Neural progenitor cell (in vitro differentiated cells): ENCODE results near the gene LRP1B. TPM values are rescaled to one million over a fixed set of nuclear protein-coding genes. Genes with fewer than 3 reads are reported as not detected.

Source experiments
- DNase-seq: peaks from one replicate; pipeline ENCODE4 v3.0.0-alpha.2; 2016; ENCODE audit warnings: low spot score
- H2AFZ ChIP-seq: fragments of 200-600 bp; sonication (generic); replicated peaks from 2 replicates; pipeline ENCODE4 v1.6.1; 2016; ENCODE audit warnings: antibody characterized with exemption
- H3F3A ChIP-seq: fragments of 200-600 bp; sonication (generic); 2 replicates; pipeline ENCODE4 v1.6.1; 2016; ENCODE audit warnings: antibody characterized with exemption, low read depth
- H3K27ac ChIP-seq: fragments of 200-600 bp; sonication (generic); 2 replicates; pipeline ENCODE4 v1.5.1; 2016; ENCODE audit warnings: mild to moderate bottlenecking
- H3K27me3 ChIP-seq: fragments of 200-600 bp; sonication (generic); 2 replicates; pipeline ENCODE4 v1.6.1; 2016; ENCODE audit warnings: mild to moderate bottlenecking, moderate library complexity
- H3K36me3 ChIP-seq: fragments of 200-600 bp; sonication (generic); 2 replicates; pipeline ENCODE4 v1.5.1; 2016
- H3K4me1 ChIP-seq: fragments of 200-600 bp; sonication (generic); 2 replicates; pipeline ENCODE4 v1.6.1; 2016; ENCODE audit warnings: mixed run types
- H3K4me2 ChIP-seq: fragments of 200-600 bp; sonication (generic); 2 replicates; pipeline ENCODE4 v1.6.1; 2016
- H3K4me3 ChIP-seq: fragments of 200-600 bp; sonication (generic); 2 replicates; pipeline ENCODE4 v1.5.1; 2016
- H3K79me2 ChIP-seq: fragments of 200-600 bp; sonication (generic); 2 replicates; pipeline ENCODE4 v1.6.1; 2016; ENCODE audit warnings: low read depth
- H3K9ac ChIP-seq: fragments of 200-600 bp; sonication (generic); 2 replicates; pipeline ENCODE4 v1.6.1; 2016
- H3K9me3 ChIP-seq: fragments of 200-600 bp; sonication (generic); 2 replicates; pipeline ENCODE4 v1.5.1; 2016; ENCODE audit warnings: low read depth
- H4K20me1 ChIP-seq: fragments of 200-600 bp; sonication (generic); 2 replicates; pipeline ENCODE4 v1.6.1; 2016; ENCODE audit warnings: low read depth
- H3K27ac Mint-ChIP-seq: 3 replicates; pipeline ENCODE4 v1.8.0; 2021; ENCODE audit warnings: mixed read lengths
- H3K27me3 Mint-ChIP-seq: 2 replicates; pipeline ENCODE4 v1.8.0; 2022; ENCODE audit warnings: low read depth, mild to moderate bottlenecking, inconsistent platforms, moderate library complexity, mixed read lengths; ENCODE audit not compliant: insufficient read depth
- H3K36me3 Mint-ChIP-seq: 3 replicates; pipeline ENCODE4 v1.8.0; 2021; ENCODE audit warnings: mixed read lengths
- H3K4me1 Mint-ChIP-seq: 3 replicates; pipeline ENCODE4 v1.8.0; 2021; ENCODE audit warnings: mixed read lengths
- H3K4me3 Mint-ChIP-seq: 3 replicates; pipeline ENCODE4 v1.8.0; 2021; ENCODE audit warnings: mild to moderate bottlenecking, moderate library complexity, mixed read lengths
- H3K9me3 Mint-ChIP-seq: 3 replicates; pipeline ENCODE4 v1.8.0; 2020; ENCODE audit warnings: mixed read lengths
- CTCF ChIP-seq: fragments of 200-600 bp; sonication (generic); IDR thresholded peaks from 2 replicates; pipeline ENCODE4 v1.5.1; 2017; ENCODE audit warnings: antibody characterized with exemption, mild to moderate bottlenecking
- EZH2 ChIP-seq: fragments of 200-600 bp; sonication (generic); IDR thresholded peaks from 2 replicates; pipeline ENCODE4 v1.6.1; 2017; ENCODE audit warnings: antibody characterized with exemption, mild to moderate bottlenecking, moderate library complexity
- EZH2phosphoT487 ChIP-seq: fragments of 200-600 bp; sonication (generic); IDR thresholded peaks from 2 replicates; pipeline ENCODE4 v1.6.1; 2017; ENCODE audit warnings: antibody characterized with exemption
- total RNA-seq: library from RNA; depleted of rRNA; stranded (reverse); fragments of >200 nt; gene quantifications from 2 replicates; pipeline ENCODE4 v1.2.3, GENCODE V29; 2015; ENCODE audit warnings: low replicate concordance

The LRP1B gene
- total RNA-seq, 1 donor from 2014 or later: not detected

DNA sequence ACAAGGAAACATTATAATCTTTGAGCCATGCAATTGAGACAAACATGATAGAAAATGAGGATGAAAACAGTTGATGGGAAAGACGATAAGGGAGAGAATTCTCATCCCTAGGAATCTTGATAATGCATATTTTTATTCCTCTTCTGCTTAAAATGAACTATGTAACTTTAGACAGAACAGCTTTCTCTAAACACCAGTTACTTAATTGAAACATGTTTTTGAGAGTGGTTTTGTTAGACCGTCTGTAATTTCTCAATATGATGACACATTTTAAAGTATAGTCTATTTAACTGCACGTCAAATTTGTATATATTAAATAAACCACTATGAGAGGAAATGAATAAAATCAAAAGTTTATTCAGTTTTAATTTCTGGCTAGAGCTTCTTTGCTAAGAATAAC lies 1896.7 kb downstream of the LRP1B start:
- TF ChIP-seq EZH2: no peak
- no peak for TF ChIP-seq EZH2phosphoT487
- TF ChIP-seq CTCF: no peak
- no peaks in the 10 kb centered on the region for H3K4me1 ChIP-seq
- no peaks in the 10 kb centered on the region for H3K36me3 ChIP-seq
- DNase-seq: no peak
- no peak overlapping the region for H3K27ac Mint-ChIP-seq
- H3K4me3 Mint-ChIP-seq: no peak overlapping the region
- H3K9me3 ChIP-seq: no peaks in the 10 kb centered on the region
- H2AFZ ChIP-seq: no peak overlapping the region
- no peaks in the 10 kb centered on the region for H3K27me3 Mint-ChIP-seq
- H3K27ac ChIP-seq: no peak overlapping the region
- no peak overlapping the region for H3K4me3 ChIP-seq
- no peaks in the 10 kb centered on the region for H3K79me2 ChIP-seq
- H3K4me2 ChIP-seq: no peak overlapping the region
- no peaks in the 10 kb centered on the region for H3K9me3 Mint-ChIP-seq
- H3K4me1 Mint-ChIP-seq: no peaks in the 10 kb centered on the region
- no peaks in the 10 kb centered on the region for H3F3A ChIP-seq
- no peaks in the 10 kb centered on the region for H3K27me3 ChIP-seq
- H3K9ac ChIP-seq: no peak overlapping the region
- no peaks in the 10 kb centered on the region for H3K36me3 Mint-ChIP-seq
- no peaks in the 10 kb centered on the region for H4K20me1 ChIP-seq

DNA sequence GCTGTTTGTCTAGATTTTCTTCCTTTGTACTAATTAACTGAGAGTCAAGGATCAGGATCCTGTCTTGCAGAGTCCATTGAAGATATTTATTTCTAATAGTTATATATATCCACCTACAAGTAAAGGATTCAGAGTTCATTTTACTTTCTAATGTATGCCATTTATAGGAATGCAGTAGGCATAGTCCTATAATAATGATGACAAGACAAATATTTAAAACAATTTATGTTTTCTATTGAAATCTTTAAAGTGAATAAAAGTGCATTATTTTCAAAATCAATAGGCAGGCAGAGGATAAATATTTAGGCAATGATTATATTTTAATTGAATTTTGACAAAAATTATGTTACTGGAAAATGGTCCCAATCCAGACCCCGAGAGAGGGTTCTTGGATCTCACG lies 1919.9 kb downstream of the LRP1B start:
- no peak overlapping the region for H3K27ac ChIP-seq
- TF ChIP-seq CTCF: no peak
- TF ChIP-seq EZH2: no peak
- no peak for TF ChIP-seq EZH2phosphoT487
- H3K4me1 Mint-ChIP-seq: no peaks in the 10 kb centered on the region
- no peaks in the 10 kb centered on the region for H3K9me3 Mint-ChIP-seq
- H3K27me3 Mint-ChIP-seq: peaks cover 2% of the 10 kb centered on the region
- no peak overlapping the region for H3K9ac ChIP-seq
- no peaks in the 10 kb centered on the region for H3K27me3 ChIP-seq
- no peaks in the 10 kb centered on the region for H3K79me2 ChIP-seq
- no peak overlapping the region for H3K4me3 Mint-ChIP-seq
- H3K36me3 Mint-ChIP-seq: no peaks in the 10 kb centered on the region
- no peak for DNase-seq
- H3K4me2 ChIP-seq: no peak overlapping the region
- H3K9me3 ChIP-seq: no peaks in the 10 kb centered on the region
- no peaks in the 10 kb centered on the region for H3F3A ChIP-seq
- no peak overlapping the region for H2AFZ ChIP-seq
- no peak overlapping the region for H3K27ac Mint-ChIP-seq
- no peak overlapping the region for H3K4me3 ChIP-seq
- H3K4me1 ChIP-seq: no peaks in the 10 kb centered on the region
- H4K20me1 ChIP-seq: no peaks in the 10 kb centered on the region
- no peaks in the 10 kb centered on the region for H3K36me3 ChIP-seq

- Histone ChIP-seq H3K9ac (no peak overlapping the region), H3K27me3 (no peaks in the 10 kb centered on the region), H3F3A (no peaks in the 10 kb centered on the region), H3K27ac (no peak overlapping the region), H2AFZ (no peak overlapping the region), H3K36me3 (no peaks in the 10 kb centered on the region), H3K4me3 (no peak overlapping the region), H3K9me3 (no peaks in the 10 kb centered on the region), H3K79me2 (no peaks in the 10 kb centered on the region), H3K4me1 (no peaks in the 10 kb centered on the region), H4K20me1 (no peaks in the 10 kb centered on the region), H3K4me2 (no peak overlapping the region)
- Mint-ChIP-seq H3K27ac (no peak overlapping the region), H3K27me3 (peaks cover 4% of the 10 kb centered on the region), H3K9me3 (no peaks in the 10 kb centered on the region), H3K4me3 (no peak overlapping the region), H3K36me3 (no peaks in the 10 kb centered on the region), H3K4me1 (no peaks in the 10 kb centered on the region)
- DNase-seq: no peak
- TF ChIP-seq EZH2 (no peak), CTCF (no peak)
Observed at GRCh38 chr2:140205093-140205492, 1925.7 kb downstream of the LRP1B start.

DNA sequence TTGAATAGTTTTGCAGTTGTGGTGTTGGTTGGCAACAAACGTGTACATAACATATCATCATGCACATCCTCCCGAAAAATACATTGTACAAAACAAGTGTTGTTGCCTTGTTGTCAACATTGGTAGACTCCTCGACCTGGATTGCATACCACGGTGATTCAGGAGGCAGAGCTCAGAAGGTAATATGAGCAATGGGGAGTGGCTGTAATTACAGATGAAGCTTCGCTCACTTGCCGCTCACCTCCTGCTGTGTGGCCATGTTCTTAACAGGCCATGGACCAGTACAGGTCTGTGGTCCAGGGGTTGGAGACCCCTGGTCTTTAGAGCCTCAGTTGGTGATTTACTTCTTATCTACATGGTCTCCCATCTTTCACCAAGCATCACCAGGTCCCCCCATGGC lies 1927.5 kb downstream of the LRP1B start:
- TF ChIP-seq CTCF (no peak), EZH2phosphoT487 (no peak), EZH2 (no peak)
- no peak for DNase-seq
- Histone ChIP-seq H3K79me2 (no peaks in the 10 kb centered on the region), H3K36me3 (no peaks in the 10 kb centered on the region), H3K4me3 (no peak overlapping the region), H4K20me1 (no peaks in the 10 kb centered on the region), H3K9ac (no peak overlapping the region), H2AFZ (no peak overlapping the region), H3F3A (no peaks in the 10 kb centered on the region), H3K4me1 (no peaks in the 10 kb centered on the region), H3K27ac (no peak overlapping the region), H3K4me2 (no peak overlapping the region), H3K27me3 (no peaks in the 10 kb centered on the region), H3K9me3 (no peaks in the 10 kb centered on the region)
- Mint-ChIP-seq H3K4me1 (no peaks in the 10 kb centered on the region), H3K9me3 (no peaks in the 10 kb centered on the region), H3K27ac (no peak overlapping the region), H3K4me3 (no peak overlapping the region), H3K27me3 (peaks cover 4% of the 10 kb centered on the region), H3K36me3 (no peaks in the 10 kb centered on the region)
